ENCODE measurements around the gene DNAJB5. TPM values are rescaled to one million over a fixed set of nuclear protein-coding genes. Genes with fewer than 3 reads are reported as not detected.

DNAJB5 gene
- total RNA-seq, 1 experiment from 2014 or later, result 0.79 TPM

GRCh38 chr9:35027374-35027773 lies 37.8 kb downstream of the DNAJB5 start:
- TF ChIP-seq, protein P1, sequence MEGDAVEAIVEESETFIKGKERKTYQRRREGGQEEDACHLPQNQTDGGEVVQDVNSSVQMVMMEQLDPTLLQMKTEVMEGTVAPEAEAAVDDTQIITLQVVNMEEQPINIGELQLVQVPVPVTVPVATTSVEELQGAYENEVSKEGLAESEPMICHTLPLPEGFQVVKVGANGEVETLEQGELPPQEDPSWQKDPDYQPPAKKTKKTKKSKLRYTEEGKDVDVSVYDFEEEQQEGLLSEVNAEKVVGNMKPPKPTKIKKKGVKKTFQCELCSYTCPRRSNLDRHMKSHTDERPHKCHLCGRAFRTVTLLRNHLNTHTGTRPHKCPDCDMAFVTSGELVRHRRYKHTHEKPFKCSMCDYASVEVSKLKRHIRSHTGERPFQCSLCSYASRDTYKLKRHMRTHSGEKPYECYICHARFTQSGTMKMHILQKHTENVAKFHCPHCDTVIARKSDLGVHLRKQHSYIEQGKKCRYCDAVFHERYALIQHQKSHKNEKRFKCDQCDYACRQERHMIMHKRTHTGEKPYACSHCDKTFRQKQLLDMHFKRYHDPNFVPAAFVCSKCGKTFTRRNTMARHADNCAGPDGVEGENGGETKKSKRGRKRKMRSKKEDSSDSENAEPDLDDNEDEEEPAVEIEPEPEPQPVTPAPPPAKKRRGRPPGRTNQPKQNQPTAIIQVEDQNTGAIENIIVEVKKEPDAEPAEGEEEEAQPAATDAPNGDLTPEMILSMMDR (conservative IDR thresholded peaks at IDR 0.05), result no peak
- TF ChIP-seq EZH2 (IDR thresholded peaks at IDR 0.05; ENCODE audit: low read depth), result no peak
- CTCF ChIA-PET, result no interaction called here

GRCh38 chr9:35027860-35028259 lies 38.3 kb downstream of the DNAJB5 start:
- no peak overlapping the region for H2AFZ ChIP-seq
- H3K27ac ChIP-seq, result no peak overlapping the region
- no peak overlapping the region for H3K4me2 ChIP-seq
- no peak overlapping the region for H3K4me3 ChIP-seq
- peaks cover 5% of the 10 kb centered on the region; the same call in 1 of the 2 replicates for H3F3A ChIP-seq (ENCODE audit: insufficient read depth, low read depth)
- no peaks in the 10 kb centered on the region for H3K27me3 ChIP-seq (ENCODE audit: insufficient read depth, low read depth)
- ChIA-PET POLR2A (ENCODE audit: unreplicated experiment) (interaction anchor here (0.6 to 0.7 kb wide), 2 partner anchors 33 to 43 kb away, joined by 14 to 18 read pairs; no protein-coding TSS in a partner anchor), CTCF (no interaction called here)
- no peak for DNase-seq
- H3K79me2 ChIP-seq (ENCODE audit: low read depth), result no peaks in the 10 kb centered on the region
- no peaks in the 10 kb centered on the region for H3K36me3 ChIP-seq (ENCODE audit: low read depth)
- H3K4me1 ChIP-seq (replicated peaks; ENCODE audit: insufficient read depth), result peaks cover 21% of the 10 kb centered on the region
- BruUV-seq (replicated peaks), result no TSS peak
- no peaks in the 10 kb centered on the region for H4K20me1 ChIP-seq (ENCODE audit: insufficient read depth)
- TF ChIP-seq, protein P1 (conservative IDR thresholded peaks at IDR 0.05), result no peak
- no peak for TF ChIP-seq EZH2 (IDR thresholded peaks at IDR 0.05; ENCODE audit: low read depth)
- H3K9me3 ChIP-seq (ENCODE audit: insufficient read depth, low read depth), result no peaks in the 10 kb centered on the region
- H3K9me2 ChIP-seq (ENCODE audit: insufficient read depth), result no peaks in the 10 kb centered on the region
- intact Hi-C loops (cut with micrococcal nuclease; ENCODE audit: unreplicated experiment), result no loop called here

More at GRCh38 chr9:35027374-35027773, 37.8 kb downstream of the DNAJB5 start:
- no peaks in the 10 kb centered on the region for H4K20me1 ChIP-seq (ENCODE audit: insufficient read depth)
- peaks cover 21% of the 10 kb centered on the region for H3K4me1 ChIP-seq (replicated peaks; ENCODE audit: insufficient read depth)
- POLR2A ChIA-PET (ENCODE audit: unreplicated experiment), result interaction anchor here (0.7 kb wide), 1 partner anchor 33 kb away, joined by 14 read pairs; no protein-coding TSS in a partner anchor
- no peaks in the 10 kb centered on the region for H3K27me3 ChIP-seq (ENCODE audit: insufficient read depth, low read depth)
- no peaks in the 10 kb centered on the region for H3K9me2 ChIP-seq (ENCODE audit: insufficient read depth)
- no peaks in the 10 kb centered on the region for H3K36me3 ChIP-seq (ENCODE audit: low read depth)
- no peak overlapping the region for H3K4me3 ChIP-seq
- intact Hi-C loops (cut with micrococcal nuclease; ENCODE audit: unreplicated experiment), result no loop called here
- peaks cover 5% of the 10 kb centered on the region; the same call in 1 of the 2 replicates for H3F3A ChIP-seq (ENCODE audit: insufficient read depth, low read depth)
- no peaks in the 10 kb centered on the region for H3K79me2 ChIP-seq (ENCODE audit: low read depth)
- H3K27ac ChIP-seq, result no peak overlapping the region
- H3K4me2 ChIP-seq, result no peak overlapping the region
- BruUV-seq (replicated peaks), result no TSS peak
- no peaks in the 10 kb centered on the region for H3K9me3 ChIP-seq (ENCODE audit: insufficient read depth, low read depth)
- no peak overlapping the region for H2AFZ ChIP-seq
- no peak for DNase-seq

DNA sequence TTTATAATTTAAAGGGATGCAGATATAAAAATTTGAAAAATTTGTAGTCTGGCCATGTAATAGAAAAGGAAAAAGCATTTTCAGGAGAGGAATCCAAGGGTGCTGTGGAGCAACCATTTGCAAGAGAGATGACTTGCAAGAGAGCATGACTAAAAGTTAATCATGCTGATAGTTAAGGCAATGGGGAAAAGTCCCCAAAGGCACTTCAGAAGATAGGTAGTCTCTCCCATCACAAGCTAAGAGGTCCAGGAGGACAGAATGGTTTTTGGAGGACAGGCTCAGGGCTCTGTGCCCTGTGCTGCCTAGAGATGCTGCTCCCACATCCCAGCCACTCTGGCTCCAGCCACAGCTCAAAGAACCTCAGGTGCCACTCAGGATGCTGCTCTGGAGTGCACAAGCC lies 38.8 kb downstream of the DNAJB5 start:
- Histone ChIP-seq H3K27ac (no peak overlapping the region), H3K9me2 (ENCODE audit: insufficient read depth) (no peaks in the 10 kb centered on the region), H3K4me2 (no peak overlapping the region), H3K4me3 (no peak overlapping the region), H3K4me1 (replicated peaks; ENCODE audit: insufficient read depth) (peaks cover 21% of the 10 kb centered on the region), H3K36me3 (ENCODE audit: low read depth) (no peaks in the 10 kb centered on the region), H3K27me3 (ENCODE audit: insufficient read depth, low read depth) (no peaks in the 10 kb centered on the region), H3F3A (ENCODE audit: insufficient read depth, low read depth) (peaks cover 5% of the 10 kb centered on the region; the same call in 1 of the 2 replicates), H2AFZ (no peak overlapping the region), H4K20me1 (ENCODE audit: insufficient read depth) (no peaks in the 10 kb centered on the region), H3K9me3 (ENCODE audit: insufficient read depth, low read depth) (no peaks in the 10 kb centered on the region), H3K79me2 (ENCODE audit: low read depth) (no peaks in the 10 kb centered on the region)
- no peak for DNase-seq
- TF ChIP-seq EZH2 (IDR thresholded peaks at IDR 0.05; ENCODE audit: low read depth), result no peak
- TF ChIP-seq, protein P1 (conservative IDR thresholded peaks at IDR 0.05), result no peak
- intact Hi-C loops (cut with micrococcal nuclease; ENCODE audit: unreplicated experiment), result no loop called here
- BruUV-seq (replicated peaks), result no TSS peak
- CTCF ChIA-PET, result no interaction called here
- POLR2A ChIA-PET (ENCODE audit: unreplicated experiment), result interaction anchor here (0.6 kb wide), 1 partner anchor 43 kb away, joined by 18 read pairs; no protein-coding TSS in a partner anchor

Data from PC-9 (cell line).